ENCODE measurements around the gene MAST4.
A peak's percentile ranks its signal among the peaks of the same experiment; 100 is the strongest.

Gene MAST4

DNA sequence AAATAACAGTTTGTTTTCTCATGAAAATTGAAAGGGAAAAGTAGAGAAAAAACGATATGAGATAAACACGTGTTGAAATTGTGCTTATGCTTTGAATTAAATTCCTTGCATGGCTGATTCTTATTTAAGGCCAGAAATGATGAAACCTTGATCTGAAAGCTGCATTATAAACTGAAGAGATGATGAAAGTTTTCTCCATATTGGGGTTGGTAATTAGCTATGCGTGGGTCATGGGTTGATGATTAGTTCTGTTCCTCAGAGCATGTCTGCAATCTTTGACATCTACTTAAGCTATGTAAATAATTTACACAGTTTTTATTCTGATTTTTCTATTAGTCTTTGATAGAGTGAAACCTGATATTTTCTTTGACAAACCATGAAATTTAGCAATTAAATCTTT is 336.3 kb downstream of the MAST4 start:
- TF ChIP-seq, protein P1, sequence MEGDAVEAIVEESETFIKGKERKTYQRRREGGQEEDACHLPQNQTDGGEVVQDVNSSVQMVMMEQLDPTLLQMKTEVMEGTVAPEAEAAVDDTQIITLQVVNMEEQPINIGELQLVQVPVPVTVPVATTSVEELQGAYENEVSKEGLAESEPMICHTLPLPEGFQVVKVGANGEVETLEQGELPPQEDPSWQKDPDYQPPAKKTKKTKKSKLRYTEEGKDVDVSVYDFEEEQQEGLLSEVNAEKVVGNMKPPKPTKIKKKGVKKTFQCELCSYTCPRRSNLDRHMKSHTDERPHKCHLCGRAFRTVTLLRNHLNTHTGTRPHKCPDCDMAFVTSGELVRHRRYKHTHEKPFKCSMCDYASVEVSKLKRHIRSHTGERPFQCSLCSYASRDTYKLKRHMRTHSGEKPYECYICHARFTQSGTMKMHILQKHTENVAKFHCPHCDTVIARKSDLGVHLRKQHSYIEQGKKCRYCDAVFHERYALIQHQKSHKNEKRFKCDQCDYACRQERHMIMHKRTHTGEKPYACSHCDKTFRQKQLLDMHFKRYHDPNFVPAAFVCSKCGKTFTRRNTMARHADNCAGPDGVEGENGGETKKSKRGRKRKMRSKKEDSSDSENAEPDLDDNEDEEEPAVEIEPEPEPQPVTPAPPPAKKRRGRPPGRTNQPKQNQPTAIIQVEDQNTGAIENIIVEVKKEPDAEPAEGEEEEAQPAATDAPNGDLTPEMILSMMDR (IDR thresholded peaks at IDR 0.05; ENCODE audit: low read depth, low read length) = no peak
- no peak overlapping the region for H3K4me3 ChIP-seq (replicated peaks in 1 of 2; ENCODE audit: low read depth in 2 of 2, low read length in 2 of 2)
- peak in 1 of 2 donors; percentile 26 for DNase-seq (ENCODE audit: low read depth in 2 of 2)

GRCh38 chr5:66933066-66933465 is 336.9 kb downstream of the MAST4 start:
- TF ChIP-seq, protein P1 (IDR thresholded peaks at IDR 0.05; ENCODE audit: low read depth, low read length) = no peak
- peak; percentile 7 to 87 for DNase-seq (ENCODE audit: low read depth in 2 of 2)
- no peak overlapping the region for H3K4me3 ChIP-seq (replicated peaks in 1 of 2; ENCODE audit: low read depth in 2 of 2, low read length in 2 of 2)

DNA sequence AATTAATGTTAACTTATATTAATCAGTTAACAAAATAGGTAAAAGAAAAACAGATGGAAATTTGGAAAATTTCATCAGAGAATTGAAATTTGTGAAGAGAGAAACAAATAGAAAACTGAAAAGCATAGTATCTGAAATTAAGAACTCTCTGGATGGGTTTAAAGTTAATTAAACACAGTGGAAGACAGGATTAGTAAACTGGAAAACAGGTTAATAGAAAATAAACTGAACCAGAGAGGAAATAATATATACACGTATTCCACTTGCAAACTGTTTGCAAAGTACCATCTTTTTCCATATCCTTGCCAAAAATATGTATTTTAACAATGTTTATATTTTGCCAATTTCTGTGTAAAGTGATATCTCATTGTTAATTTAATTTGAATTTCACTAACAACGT is 342.9 kb downstream of the MAST4 start:
- DNase-seq (ENCODE audit: low read depth in 2 of 2) = no peak
- TF ChIP-seq, protein P1 (IDR thresholded peaks at IDR 0.05; ENCODE audit: low read depth, low read length) = no peak
- H3K4me3 ChIP-seq (replicated peaks in 1 of 2; ENCODE audit: low read depth in 2 of 2, low read length in 2 of 2) = no peak overlapping the region

- H3K4me3 ChIP-seq (replicated peaks in 1 of 2; ENCODE audit: low read depth in 2 of 2, low read length in 2 of 2) = no peak overlapping the region
- TF ChIP-seq, protein P1 (IDR thresholded peaks at IDR 0.05; ENCODE audit: low read depth, low read length) = no peak
- peak; percentile 12 to 45 for DNase-seq (ENCODE audit: low read depth in 2 of 2)
These were observed 349.5 kb downstream of the MAST4 start for GRCh38 chr5:66945389-66946349.

DNA sequence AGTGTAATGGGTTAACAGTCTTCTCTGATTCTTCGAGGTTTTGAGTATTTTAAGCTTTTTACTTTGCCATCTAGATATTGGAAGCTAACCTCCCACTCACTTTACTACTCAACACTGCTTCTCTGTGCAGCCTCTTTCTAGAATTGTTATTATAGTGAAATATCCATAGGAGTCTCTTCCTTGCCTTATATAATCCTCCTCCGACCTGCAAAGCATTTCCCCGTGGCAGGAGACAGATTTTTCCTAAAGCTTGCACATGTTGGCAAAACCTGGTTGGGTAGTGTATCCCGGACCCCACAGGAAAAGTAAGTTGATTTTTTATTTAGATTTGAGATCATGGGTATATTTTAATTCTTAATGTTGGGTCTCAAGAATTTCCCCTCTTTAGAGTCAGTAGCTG is 351.3 kb downstream of the MAST4 start:
- TF ChIP-seq, protein P1 (IDR thresholded peaks at IDR 0.05; ENCODE audit: low read depth, low read length) = no peak
- DNase-seq (ENCODE audit: low read depth in 2 of 2) = no peak

DNA sequence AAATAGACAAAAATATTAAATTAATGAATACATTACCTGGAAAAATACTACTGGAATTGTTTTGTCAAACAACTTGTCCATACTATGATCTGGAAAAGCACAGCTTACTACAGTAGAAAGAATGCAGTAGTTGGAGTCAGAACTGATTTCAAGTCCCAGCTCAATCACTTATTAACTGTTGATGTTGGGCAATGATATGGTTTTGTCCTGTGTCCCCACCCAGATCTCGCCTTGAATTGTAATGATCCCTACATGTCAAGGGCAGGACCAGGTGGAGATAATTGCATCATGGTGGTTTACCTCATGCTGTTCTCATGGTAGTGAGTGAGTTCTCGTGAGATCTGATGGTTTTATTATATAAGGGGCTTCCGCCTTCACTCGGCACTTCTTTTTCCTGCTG is 352.9 kb downstream of the MAST4 start:
- TF ChIP-seq, protein P1 (IDR thresholded peaks at IDR 0.05; ENCODE audit: low read depth, low read length) = no peak
- H3K4me3 ChIP-seq (replicated peaks in 1 of 2; ENCODE audit: low read depth in 2 of 2, low read length in 2 of 2) = no peak overlapping the region
- DNase-seq (ENCODE audit: low read depth in 2 of 2) = no peak

More for the DNA sequence above, 351.3 kb downstream of the MAST4 start:
- H3K4me3 ChIP-seq (replicated peaks in 1 of 2; ENCODE audit: low read depth in 2 of 2, low read length in 2 of 2) = no peak overlapping the region
